ENCODE results near the gene ELF5.

The ELF5 gene

DNA sequence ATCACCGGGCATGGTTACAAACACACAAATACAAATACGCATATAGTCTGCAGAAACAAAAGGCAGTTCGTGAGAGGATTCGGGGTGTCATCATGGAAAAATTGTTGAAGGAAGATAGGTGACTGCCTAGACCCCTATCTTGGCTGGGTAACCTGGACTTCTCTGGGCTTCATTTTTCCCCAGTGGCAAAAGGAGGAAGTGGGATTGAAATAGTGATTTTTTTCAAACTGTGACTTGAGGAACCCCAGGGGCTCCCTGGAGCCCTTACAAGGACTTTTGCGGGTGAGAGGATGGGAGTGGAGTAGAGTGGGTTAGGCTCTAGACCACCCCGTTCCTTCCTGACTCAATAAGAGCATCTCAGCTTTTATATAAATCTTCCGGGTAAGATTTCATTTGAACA is 1.0 kb upstream of the ELF5 start:
- no peak for DNase-seq (ENCODE audit: extremely low read depth, low read depth)
- no peak for TF ChIP-seq CTCF (IDR thresholded peaks at IDR 0.05; ENCODE audit: low read depth, low read length, missing control alignments)
- H3K4me3 ChIP-seq (replicated peaks; ENCODE audit: low read depth, low read length) = no peak overlapping the region

- TF ChIP-seq CTCF (IDR thresholded peaks at IDR 0.05; ENCODE audit: low read depth, low read length, missing control alignments) = peak; percentile 92
- no peak overlapping the region for H3K4me3 ChIP-seq (replicated peaks; ENCODE audit: low read depth, low read length)
- DNase-seq (ENCODE audit: extremely low read depth, low read depth) = peak; percentile 31
Measured at GRCh38 chr11:34512840-34513681, 533 bp downstream of the ELF5 start.

GRCh38 chr11:34510673-34511072 is 2.9 kb downstream of the ELF5 start:
- TF ChIP-seq CTCF (IDR thresholded peaks at IDR 0.05; ENCODE audit: low read depth, low read length, missing control alignments) = no peak
- H3K4me3 ChIP-seq (replicated peaks; ENCODE audit: low read depth, low read length) = no peak overlapping the region
- no peak for DNase-seq (ENCODE audit: extremely low read depth, low read depth)

GRCh38 chr11:34510218-34510617 is 3.4 kb downstream of the ELF5 start:
- no peak overlapping the region for H3K4me3 ChIP-seq (replicated peaks; ENCODE audit: low read depth, low read length)
- TF ChIP-seq CTCF (IDR thresholded peaks at IDR 0.05; ENCODE audit: low read depth, low read length, missing control alignments) = no peak
- DNase-seq (ENCODE audit: extremely low read depth, low read depth) = no peak

- DNase-seq (ENCODE audit: extremely low read depth, low read depth) = no peak
- TF ChIP-seq CTCF (IDR thresholded peaks at IDR 0.05; ENCODE audit: low read depth, low read length, missing control alignments) = no peak
- H3K4me3 ChIP-seq (replicated peaks; ENCODE audit: low read depth, low read length) = no peak overlapping the region
Measured at GRCh38 chr11:34509336-34509876, 4.2 kb downstream of the ELF5 start.

DNA sequence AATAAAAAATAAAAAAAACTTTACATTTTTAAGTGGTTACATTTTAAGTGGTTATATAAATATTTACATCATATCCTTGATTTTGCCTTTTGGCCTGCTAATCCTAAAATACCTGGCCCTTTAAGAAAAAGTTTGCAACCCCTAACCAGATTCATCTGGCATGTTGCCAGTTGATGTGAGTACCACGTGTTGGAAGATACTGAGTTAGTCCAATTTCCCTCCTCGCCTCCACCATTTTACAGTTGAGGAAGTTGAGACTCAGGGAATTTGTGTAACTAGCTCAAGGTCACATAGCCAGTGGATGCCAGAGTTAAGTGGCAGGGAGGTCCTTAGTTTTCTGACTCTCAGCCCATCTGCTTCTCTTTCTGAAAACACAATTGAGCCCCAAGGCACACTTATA is 5.1 kb downstream of the ELF5 start:
- no peak for DNase-seq (ENCODE audit: extremely low read depth, low read depth)
- H3K4me3 ChIP-seq (replicated peaks; ENCODE audit: low read depth, low read length) = no peak overlapping the region

More for the DNA sequence above, 5.1 kb downstream of the ELF5 start:
- TF ChIP-seq CTCF (IDR thresholded peaks at IDR 0.05; ENCODE audit: low read depth, low read length, missing control alignments) = no peak

Measured in HFF-Myc (cell line).